ENCODE data around the gene TSPAN16.

Gene TSPAN16

GRCh38 chr19:11279505-11280236, 16.3 kb upstream of the TSPAN16 start:
- Histone ChIP-seq H3K4me3 (ENCODE audit: low read length) (no peak overlapping the region), H3K4me1 (ENCODE audit: insufficient read depth, low read length) (peaks cover 10% of the 10 kb centered on the region), H3K27me3 (ENCODE audit: insufficient read depth, low read length) (no peaks in the 10 kb centered on the region), H3K36me3 (ENCODE audit: insufficient read depth, low read length) (no peaks in the 10 kb centered on the region), H2AFZ (ENCODE audit: low read depth, low read length) (no peak overlapping the region), H3K9me3 (ENCODE audit: low read length) (no peaks in the 10 kb centered on the region)

- H3K4me1 ChIP-seq (ENCODE audit: insufficient read depth, low read length) = peaks cover 5% of the 10 kb centered on the region
Observed at GRCh38 chr19:11281356-11282049, 14.5 kb upstream of the TSPAN16 start.

GRCh38 chr19:11284515-11284914, 11.4 kb upstream of the TSPAN16 start:
- Histone ChIP-seq H3K9me3 (ENCODE audit: low read length) (no peaks in the 10 kb centered on the region), H3K27me3 (ENCODE audit: insufficient read depth, low read length) (no peaks in the 10 kb centered on the region), H3K36me3 (ENCODE audit: insufficient read depth, low read length) (no peaks in the 10 kb centered on the region), H3K4me3 (ENCODE audit: low read length) (no peak overlapping the region), H2AFZ (ENCODE audit: low read depth, low read length) (no peak overlapping the region), H3K4me1 (ENCODE audit: insufficient read depth, low read length) (peaks cover under 1% of the 10 kb centered on the region)

More at GRCh38 chr19:11281356-11282049, 14.5 kb upstream of the TSPAN16 start:
- Histone ChIP-seq H3K36me3 (ENCODE audit: insufficient read depth, low read length) (no peaks in the 10 kb centered on the region), H3K4me3 (ENCODE audit: low read length) (no peak overlapping the region), H2AFZ (ENCODE audit: low read depth, low read length) (no peak overlapping the region), H3K9me3 (ENCODE audit: low read length) (no peaks in the 10 kb centered on the region), H3K27me3 (ENCODE audit: insufficient read depth, low read length) (no peaks in the 10 kb centered on the region)

GRCh38 chr19:11286312-11286974, 9.5 kb upstream of the TSPAN16 start:
- Histone ChIP-seq H3K36me3 (ENCODE audit: insufficient read depth, low read length) (no peaks in the 10 kb centered on the region), H3K4me1 (ENCODE audit: insufficient read depth, low read length) (no peaks in the 10 kb centered on the region), H2AFZ (ENCODE audit: low read depth, low read length) (no peak overlapping the region), H3K27me3 (ENCODE audit: insufficient read depth, low read length) (no peaks in the 10 kb centered on the region), H3K4me3 (ENCODE audit: low read length) (no peak overlapping the region), H3K9me3 (ENCODE audit: low read length) (no peaks in the 10 kb centered on the region)

GRCh38 chr19:11288349-11288748, 7.6 kb upstream of the TSPAN16 start:
- Histone ChIP-seq H3K36me3 (ENCODE audit: insufficient read depth, low read length) (no peaks in the 10 kb centered on the region), H3K4me1 (ENCODE audit: insufficient read depth, low read length) (no peaks in the 10 kb centered on the region), H3K9me3 (ENCODE audit: low read length) (no peaks in the 10 kb centered on the region), H2AFZ (ENCODE audit: low read depth, low read length) (no peak overlapping the region), H3K4me3 (ENCODE audit: low read length) (no peak overlapping the region), H3K27me3 (ENCODE audit: insufficient read depth, low read length) (no peaks in the 10 kb centered on the region)

GRCh38 chr19:11290256-11290655, 5.7 kb upstream of the TSPAN16 start:
- H3K27me3 ChIP-seq (ENCODE audit: insufficient read depth, low read length) = no peaks in the 10 kb centered on the region
- peaks cover 4% of the 10 kb centered on the region for H3K4me1 ChIP-seq (ENCODE audit: insufficient read depth, low read length)
- H3K36me3 ChIP-seq (ENCODE audit: insufficient read depth, low read length) = no peaks in the 10 kb centered on the region
- no peak overlapping the region for H2AFZ ChIP-seq (ENCODE audit: low read depth, low read length)
- no peaks in the 10 kb centered on the region for H3K9me3 ChIP-seq (ENCODE audit: low read length)
- no peak overlapping the region for H3K4me3 ChIP-seq (ENCODE audit: low read length)

GRCh38 chr19:11291415-11291814, 4.5 kb upstream of the TSPAN16 start:
- peaks cover 4% of the 10 kb centered on the region for H3K4me1 ChIP-seq (ENCODE audit: insufficient read depth, low read length)
- H3K27me3 ChIP-seq (ENCODE audit: insufficient read depth, low read length) = no peaks in the 10 kb centered on the region
- no peaks in the 10 kb centered on the region for H3K9me3 ChIP-seq (ENCODE audit: low read length)
- H3K4me3 ChIP-seq (ENCODE audit: low read length) = no peak overlapping the region
- H3K36me3 ChIP-seq (ENCODE audit: insufficient read depth, low read length) = no peaks in the 10 kb centered on the region
- no peak overlapping the region for H2AFZ ChIP-seq (ENCODE audit: low read depth, low read length)

- no peaks in the 10 kb centered on the region for H3K9me3 ChIP-seq (ENCODE audit: low read length)
- H3K27me3 ChIP-seq (ENCODE audit: insufficient read depth, low read length) = no peaks in the 10 kb centered on the region
- no peak overlapping the region for H2AFZ ChIP-seq (ENCODE audit: low read depth, low read length)
- H3K4me3 ChIP-seq (ENCODE audit: low read length) = no peak overlapping the region
- H3K4me1 ChIP-seq (ENCODE audit: insufficient read depth, low read length) = peaks cover 4% of the 10 kb centered on the region
- no peaks in the 10 kb centered on the region for H3K36me3 ChIP-seq (ENCODE audit: insufficient read depth, low read length)
Observed at GRCh38 chr19:11291991-11292390, 4.0 kb upstream of the TSPAN16 start.

- Histone ChIP-seq H3K27me3 (ENCODE audit: insufficient read depth, low read length) (no peaks in the 10 kb centered on the region), H3K4me3 (ENCODE audit: low read length) (peak overlapping the region; percentile 32), H3K4me1 (ENCODE audit: insufficient read depth, low read length) (peaks cover 4% of the 10 kb centered on the region), H2AFZ (ENCODE audit: low read depth, low read length) (peak overlapping the region; percentile 11), H3K9me3 (ENCODE audit: low read length) (no peaks in the 10 kb centered on the region), H3K36me3 (ENCODE audit: insufficient read depth, low read length) (no peaks in the 10 kb centered on the region)
Observed at GRCh38 chr19:11293433-11294389, 2.2 kb upstream of the TSPAN16 start.

- peaks cover 4% of the 10 kb centered on the region for H3K4me1 ChIP-seq (ENCODE audit: insufficient read depth, low read length)
- H3K27me3 ChIP-seq (ENCODE audit: insufficient read depth, low read length) = no peaks in the 10 kb centered on the region
- no peak overlapping the region for H2AFZ ChIP-seq (ENCODE audit: low read depth, low read length)
- H3K36me3 ChIP-seq (ENCODE audit: insufficient read depth, low read length) = no peaks in the 10 kb centered on the region
- H3K4me3 ChIP-seq (ENCODE audit: low read length) = no peak overlapping the region
- no peaks in the 10 kb centered on the region for H3K9me3 ChIP-seq (ENCODE audit: low read length)
Observed at GRCh38 chr19:11295180-11295579, 780 bp upstream of the TSPAN16 start.

GRCh38 chr19:11296264-11296663, 304 bp downstream of the TSPAN16 start:
- H3K36me3 ChIP-seq (ENCODE audit: insufficient read depth, low read length) = no peaks in the 10 kb centered on the region
- no peak overlapping the region for H2AFZ ChIP-seq (ENCODE audit: low read depth, low read length)
- H3K4me1 ChIP-seq (ENCODE audit: insufficient read depth, low read length) = peaks cover 4% of the 10 kb centered on the region
- H3K27me3 ChIP-seq (ENCODE audit: insufficient read depth, low read length) = no peaks in the 10 kb centered on the region
- H3K4me3 ChIP-seq (ENCODE audit: low read length) = no peak overlapping the region
- H3K9me3 ChIP-seq (ENCODE audit: low read length) = peaks cover 3% of the 10 kb centered on the region

- peaks cover 3% of the 10 kb centered on the region for H3K9me3 ChIP-seq (ENCODE audit: low read length)
- no peaks in the 10 kb centered on the region for H3K27me3 ChIP-seq (ENCODE audit: insufficient read depth, low read length)
- no peaks in the 10 kb centered on the region for H3K4me1 ChIP-seq (ENCODE audit: insufficient read depth, low read length)
- H3K36me3 ChIP-seq (ENCODE audit: insufficient read depth, low read length) = no peaks in the 10 kb centered on the region
- no peak overlapping the region for H2AFZ ChIP-seq (ENCODE audit: low read depth, low read length)
- H3K4me3 ChIP-seq (ENCODE audit: low read length) = no peak overlapping the region
Observed at GRCh38 chr19:11299946-11300810, 4.2 kb downstream of the TSPAN16 start.
